ENCODE results near the gene PNKD.

PNKD gene

DNA sequence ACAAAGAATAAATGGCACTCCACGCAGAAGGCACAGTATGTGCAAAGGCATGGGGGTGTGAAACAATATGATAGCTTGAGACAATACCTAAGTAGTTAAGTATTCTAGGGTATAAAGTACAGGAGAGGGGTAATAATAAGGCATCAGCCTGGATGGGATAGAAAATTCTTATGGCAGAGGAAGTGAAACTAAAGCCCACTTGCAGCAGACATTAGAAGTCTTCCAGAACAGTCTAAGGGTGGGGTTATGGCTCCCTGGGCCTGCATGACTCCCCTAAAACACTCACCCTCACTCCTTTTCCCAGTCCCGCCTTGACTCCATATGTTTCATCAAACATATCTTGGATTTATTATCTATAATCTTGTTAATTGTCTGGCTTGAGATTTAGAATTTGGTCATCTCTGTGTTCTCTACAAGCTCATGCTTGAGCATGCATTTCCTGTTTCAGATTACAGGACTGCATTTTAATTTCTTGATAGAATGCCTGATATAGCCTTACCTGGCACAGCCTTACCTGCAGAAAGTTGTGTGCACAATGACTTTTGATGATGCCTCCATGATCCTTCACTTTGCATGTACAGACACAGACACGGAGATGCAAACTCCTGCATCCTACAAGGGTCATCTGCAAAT, 50.5 kb downstream of the PNKD start:
- DNase-seq: no peak

DNA sequence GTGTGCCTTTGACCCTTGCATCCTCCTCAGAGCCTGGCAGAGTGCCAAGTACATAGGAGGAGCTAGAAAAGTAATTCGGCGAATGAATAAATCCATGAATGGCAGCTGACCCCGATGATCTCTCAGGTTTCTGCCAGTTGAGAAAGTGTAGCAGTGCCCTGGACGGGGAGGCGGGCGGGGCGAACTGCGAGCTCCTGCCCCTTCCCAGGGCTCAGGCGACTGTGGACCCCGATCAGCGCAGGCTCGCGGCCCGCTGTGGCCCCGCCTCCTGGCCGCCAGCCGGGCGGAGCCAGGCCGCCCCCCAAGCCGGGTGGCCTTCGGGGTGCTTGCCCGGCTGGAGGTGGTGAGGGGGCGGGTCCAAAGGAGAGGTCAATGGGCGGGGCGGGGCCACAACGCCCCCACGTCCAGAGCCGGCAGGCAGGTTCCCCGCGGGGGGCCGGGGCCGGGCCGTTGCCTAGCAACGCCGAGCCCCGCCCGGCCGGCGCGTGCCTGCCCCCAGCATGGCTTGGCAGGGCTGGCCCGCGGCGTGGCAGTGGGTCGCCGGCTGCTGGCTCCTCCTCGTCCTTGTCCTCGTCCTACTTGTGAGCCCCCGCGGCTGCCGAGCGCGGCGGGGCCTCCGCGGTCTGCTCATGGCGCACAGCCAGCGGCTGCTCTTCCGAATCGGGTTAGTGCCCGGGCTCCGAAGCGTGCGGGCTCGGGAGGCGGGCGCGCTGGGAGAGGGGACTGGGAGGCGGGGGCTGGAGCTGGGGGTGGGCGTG, 52.6 kb downstream of the PNKD start:
- DNase-seq: peak; percentile 19 to 55 (median 46)

DNA sequence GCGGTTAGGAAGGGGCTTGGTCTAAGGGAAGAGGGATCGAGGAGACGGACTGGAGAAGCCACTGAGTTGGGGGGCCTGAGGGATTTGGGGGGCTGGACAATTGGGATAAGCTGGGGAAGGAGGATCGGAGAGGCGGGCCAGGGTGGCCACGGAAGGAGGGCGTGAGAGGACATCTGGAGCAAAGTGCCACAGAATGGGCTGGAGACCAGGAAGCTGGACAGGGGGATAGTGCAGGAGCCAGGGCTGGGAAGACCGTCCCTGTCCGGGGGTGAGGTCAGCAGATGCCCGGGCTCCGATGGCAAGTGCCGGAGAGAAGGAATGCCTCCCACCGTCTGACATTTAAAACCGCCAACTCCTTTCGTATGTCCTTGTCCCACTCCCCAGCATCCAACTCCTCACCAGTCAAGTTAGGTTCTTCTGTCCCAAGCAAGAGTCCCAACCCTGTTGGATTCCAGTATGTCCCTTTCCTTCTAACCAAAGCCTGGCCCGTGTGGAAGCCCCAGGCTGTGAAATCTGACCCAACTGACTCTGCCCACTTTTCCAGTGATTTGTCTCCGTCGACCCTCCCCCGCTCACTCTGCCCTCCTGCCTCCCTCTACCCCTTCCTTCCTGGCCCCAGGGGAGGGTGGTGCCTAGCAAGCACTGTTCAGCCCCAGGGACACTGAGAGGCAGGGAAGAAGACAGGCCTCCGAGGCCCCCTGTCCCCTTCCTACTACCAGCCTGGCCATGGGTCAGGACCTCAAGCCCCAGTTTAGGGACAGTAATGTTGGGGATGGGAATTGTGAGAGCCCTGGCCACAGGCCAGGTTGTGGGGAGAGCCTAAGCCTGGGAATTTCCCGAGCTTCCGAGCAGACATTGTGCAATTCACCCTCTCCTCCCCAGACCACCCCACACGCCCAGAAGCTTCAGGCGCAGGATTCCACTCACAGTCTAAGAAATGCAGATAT, 53.5 kb downstream of the PNKD start:
- DNase-seq: no peak

DNA sequence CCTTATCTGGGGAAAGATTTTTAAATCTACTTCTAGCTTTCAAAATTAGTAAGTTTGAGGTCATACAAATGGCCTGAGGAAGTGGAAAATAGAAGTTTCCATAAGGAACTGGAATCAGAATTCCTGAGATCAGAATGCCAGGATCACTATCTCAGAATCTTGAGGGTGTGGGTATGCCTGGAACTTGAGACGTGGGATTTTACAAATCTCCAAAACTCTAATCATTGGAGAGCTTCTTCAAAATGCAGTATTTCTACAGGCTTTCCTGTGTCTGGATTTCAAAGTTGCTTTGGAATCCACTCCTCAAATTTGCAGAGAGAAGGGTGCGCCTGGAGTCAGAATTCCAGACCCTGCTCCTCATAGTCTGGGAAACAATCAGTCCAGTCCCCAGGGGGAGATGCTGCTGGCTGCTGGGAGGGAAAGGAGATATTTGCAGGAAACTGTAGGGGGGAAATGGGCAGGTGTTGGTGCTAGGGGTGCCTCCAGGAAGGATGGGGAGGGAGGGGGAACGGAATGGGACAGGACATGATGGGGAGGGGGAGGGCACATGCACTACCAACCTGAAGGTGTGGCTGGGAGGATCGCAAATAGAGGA, 55.3 kb downstream of the PNKD start:
- no peak for DNase-seq

DNA sequence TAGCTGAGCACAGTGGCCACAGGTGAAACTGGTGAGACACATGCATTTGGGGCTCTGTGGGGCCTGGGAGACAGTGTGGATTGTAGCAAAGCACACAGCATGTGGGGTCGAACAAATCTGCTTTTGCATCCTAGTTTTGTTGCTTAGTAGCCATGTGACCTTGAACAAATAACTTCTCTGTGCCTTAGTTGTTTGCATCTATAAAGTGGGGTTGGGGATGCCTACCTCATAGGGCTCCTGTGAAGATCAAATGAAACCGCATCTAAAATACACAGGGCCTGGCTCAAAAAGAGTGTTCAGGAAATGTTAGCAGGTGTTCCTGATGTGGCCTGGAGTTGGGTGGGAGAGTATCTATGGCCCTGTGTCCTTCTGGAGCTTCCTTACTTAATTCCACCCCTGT, 56.0 kb downstream of the PNKD start:
- peak in 1 of 6 experiments; percentile 20 for DNase-seq

DNA sequence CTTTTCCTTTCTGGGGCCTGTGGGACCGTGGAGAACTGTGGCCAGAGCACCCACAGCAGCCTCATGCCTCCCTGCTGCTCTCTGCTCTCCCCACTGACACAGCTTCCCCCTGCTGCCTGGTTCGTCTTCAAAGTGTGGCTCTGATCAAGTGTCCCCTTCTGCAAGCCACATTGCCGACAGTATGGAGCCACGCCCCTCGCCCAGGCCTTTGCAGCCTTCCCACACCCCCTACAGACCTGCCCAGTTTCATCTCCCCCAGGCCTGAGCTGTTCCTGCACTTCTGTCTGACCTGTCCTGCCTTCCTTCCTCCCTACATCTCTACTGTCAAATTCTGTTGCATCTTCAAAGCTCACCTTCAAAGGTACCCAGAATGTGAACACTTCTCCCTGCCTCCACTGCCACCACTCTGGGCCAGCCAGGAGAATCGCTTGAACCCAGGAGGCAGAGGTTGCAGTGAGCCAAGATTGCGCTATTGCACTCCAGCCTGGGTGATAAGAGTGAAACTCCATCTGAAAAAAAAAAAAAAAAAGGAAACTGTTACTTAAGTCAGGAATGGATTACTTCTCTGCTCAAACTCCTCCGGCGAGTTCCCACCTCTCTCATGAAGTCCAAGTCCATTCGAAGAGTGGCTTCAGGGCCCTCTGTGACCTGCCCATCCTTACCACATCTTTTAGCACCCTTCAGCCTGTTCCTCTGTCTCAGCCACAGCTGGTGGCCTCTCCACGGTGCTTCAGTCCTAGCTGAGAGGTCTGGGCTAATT, 57.3 kb downstream of the PNKD start:
- DNase-seq: no peak

DNA sequence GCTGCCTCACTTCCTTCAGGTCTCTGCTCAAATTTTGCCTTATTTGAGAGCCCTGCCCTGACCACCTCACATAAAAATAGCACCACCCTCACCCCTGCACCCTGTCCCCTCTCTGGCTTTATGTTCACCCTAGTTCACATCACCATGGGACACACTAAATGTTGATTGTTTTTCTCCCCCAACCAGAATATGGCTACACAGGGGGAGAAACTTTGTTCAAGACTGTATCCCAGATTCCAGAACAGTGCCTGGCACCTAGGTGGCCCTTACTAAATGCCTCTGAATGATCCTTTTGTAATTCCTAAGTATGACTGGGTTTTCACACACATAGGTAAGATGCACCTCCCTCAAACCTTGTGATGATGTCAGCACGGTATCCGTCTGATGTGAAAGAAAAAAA, 58.0 kb downstream of the PNKD start:
- no peak for DNase-seq

DNA sequence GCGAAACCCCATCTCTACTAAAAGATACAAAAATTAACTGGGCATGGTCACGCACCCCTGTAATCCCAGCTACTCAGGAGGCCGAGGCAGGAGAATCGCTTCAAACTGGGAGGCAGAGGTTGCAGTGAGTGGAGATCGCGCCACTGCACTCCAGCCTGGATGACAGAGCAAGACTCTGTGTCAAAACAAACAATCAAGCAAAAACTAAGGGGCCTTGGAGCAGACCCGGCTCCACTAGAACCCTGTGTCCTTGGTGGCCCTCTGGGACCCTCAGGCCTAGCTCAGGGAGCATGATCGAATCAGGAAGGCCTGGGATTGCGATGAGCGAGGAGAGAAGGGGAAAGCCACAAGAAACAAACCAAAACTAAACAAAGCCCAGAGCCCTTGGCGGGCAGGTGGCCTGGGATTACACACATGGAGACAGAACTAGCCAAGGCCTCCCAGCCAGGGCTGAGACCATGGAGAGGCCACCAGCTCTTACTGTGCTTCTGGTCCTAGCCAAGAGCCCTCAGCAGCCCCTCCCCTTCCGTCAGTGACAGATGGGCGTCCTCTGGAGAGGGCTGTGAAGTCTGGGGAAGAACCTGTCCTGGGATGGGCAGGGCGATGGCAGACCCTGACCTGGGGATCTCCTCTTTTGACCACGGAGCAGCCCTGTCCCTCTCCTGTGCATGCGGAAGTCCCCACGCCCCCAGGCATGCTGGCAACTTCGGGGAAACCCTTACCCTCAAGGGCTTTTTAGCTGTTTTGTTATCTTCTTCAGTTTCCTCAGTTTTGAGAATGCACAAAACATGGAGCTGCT, 58.9 kb downstream of the PNKD start:
- DNase-seq: no peak

DNA sequence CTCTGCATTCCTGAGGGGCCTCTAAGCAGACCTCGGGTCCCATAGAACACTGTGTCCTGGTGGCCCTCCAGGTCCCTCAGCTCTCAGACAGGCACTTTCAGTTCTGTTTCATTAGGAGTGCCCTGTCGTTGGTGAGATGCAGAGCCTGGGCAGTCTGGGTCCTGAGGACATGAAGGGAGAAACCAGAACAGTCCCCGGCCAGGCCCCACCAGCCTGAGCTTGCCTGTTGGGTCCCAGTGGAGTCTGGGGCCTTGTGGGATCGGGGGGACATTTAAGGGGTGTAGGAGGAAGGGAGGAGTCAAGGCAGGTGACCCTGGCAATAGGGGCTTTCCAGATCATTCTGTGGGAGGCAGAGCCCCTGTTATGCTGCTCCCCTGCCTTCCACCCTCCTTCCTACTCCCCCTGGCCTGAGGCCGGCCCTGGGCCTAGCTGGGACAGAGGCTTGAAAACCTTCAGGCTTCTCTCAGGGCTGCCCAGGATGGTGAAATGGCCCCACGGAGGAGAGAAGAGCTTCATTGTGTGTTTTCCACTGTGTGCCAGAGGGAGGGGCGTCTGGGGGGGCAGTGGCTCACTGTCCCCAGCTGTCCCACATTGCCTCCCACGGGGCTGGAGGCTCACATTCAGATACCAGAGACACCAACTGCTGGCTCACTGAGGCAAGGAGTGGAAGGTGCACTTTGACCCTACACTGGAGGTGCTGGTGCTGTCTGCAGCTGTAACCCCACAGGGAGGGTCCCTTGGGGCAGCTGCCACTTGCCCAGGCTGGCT, 59.7 kb downstream of the PNKD start:
- no peak for DNase-seq

DNA sequence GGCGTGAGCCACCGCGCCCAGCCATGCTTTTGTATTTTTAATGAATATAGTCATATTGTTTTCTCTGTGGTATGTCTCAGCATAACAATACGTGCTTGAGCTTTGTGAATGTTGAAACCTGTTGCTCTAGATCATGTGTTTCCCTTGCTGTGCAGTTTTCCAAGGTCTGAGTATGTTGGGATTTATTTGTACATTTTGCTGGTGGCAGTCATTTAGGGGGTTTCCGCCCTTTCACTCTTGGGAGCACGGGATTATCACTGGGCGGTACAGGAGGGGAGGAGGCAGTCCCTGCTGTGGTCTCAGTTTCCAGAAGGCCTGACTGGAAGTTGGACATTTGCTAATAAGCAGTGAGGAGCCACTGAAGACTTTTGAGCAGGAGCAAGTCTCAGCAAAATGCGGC, 61.4 kb downstream of the PNKD start:
- DNase-seq: no peak

DNA sequence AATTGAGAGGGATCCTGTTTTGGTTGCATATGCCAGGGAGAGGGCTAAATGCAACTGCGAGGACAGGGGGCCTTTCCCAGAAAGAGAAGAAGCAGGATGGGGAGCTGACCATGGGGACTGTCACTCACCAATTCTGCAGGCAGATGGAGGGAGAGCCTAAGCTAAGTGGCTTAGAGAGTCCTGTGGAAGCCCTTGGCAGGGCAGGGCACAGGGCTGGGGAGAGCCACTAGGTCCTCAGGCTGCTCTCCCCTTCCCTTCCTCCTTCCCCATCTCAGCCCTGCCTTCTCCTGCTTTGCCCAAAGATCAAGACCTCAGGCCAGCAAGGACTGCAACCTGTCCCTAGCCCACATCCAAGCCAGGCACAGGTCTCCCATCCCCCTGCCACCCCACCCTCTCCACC, 62.0 kb downstream of the PNKD start:
- DNase-seq: no peak

DNA sequence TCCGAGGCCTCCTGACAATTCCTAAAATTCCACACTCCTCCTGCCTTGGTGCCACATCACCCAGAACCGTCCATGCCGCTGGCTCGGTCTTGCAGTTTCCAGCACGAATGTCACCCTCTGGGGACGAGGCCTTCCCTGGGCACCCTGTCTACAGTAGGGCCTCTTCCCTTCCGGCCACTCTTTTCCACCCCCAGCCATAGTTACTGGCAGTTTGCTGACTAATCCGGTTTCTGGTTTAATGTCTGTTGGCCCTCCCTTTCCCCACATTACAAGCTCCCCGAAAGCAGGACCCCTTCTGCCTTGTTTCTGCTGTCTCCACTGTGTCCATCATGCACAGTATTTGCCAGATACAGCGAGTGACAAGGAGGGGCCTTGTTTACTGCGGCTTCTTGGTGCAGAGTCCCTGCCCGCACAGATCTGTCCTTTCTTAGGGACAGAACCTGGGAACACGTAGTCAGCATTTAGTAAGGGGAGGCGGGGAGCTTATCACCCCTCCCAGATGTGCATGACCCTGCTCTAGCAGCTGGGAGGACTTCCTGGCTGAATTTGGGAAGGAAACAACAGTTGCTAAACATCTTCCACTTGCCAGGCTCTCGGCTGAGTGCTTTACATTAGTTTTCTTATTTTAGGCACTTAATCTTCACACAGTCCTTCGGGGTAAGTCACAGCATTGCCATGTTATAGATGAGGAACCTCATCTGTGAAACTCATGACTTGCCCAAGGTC, 62.8 kb downstream of the PNKD start:
- no peak for DNase-seq

DNA sequence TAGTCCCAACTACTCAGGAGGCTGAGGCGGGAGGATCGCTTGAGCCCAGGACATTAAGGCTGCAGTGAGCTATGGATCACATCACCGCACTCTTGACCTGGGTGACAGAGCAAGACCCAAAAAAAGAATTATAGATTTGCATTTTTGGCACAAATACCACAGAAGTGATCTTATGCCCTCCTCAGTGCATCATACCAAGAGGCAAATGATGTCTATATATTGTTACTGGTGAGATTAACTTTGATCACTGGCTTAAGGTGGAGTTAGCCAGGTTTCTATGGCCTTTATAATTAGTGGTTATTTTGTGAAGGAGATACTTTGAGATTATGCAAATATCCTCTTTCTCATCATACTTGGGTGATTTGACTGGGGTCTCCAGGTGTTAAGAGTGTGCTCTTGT, 64.2 kb downstream of the PNKD start:
- no peak for DNase-seq

DNA sequence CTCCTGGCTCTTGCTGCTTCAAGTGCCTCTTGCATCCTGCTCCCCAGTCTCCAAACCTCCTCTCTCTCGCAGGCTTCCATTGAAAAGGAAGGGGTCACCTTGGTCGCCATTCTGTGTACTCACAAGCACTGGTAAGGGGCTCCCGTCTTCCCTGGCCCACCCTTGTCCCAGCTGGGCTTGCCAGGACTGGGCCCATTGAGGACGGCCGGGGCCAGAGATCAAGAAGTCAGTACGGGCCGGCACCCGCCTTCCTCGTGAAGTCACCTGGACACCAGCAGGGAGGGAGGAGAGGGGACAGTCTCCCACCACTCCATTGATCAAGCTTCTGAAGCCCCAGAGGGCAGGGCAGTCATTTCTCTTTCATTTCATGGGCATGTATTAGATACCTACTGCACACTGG, 70.3 kb downstream of the PNKD start:
- DNase-seq: no peak

DNA sequence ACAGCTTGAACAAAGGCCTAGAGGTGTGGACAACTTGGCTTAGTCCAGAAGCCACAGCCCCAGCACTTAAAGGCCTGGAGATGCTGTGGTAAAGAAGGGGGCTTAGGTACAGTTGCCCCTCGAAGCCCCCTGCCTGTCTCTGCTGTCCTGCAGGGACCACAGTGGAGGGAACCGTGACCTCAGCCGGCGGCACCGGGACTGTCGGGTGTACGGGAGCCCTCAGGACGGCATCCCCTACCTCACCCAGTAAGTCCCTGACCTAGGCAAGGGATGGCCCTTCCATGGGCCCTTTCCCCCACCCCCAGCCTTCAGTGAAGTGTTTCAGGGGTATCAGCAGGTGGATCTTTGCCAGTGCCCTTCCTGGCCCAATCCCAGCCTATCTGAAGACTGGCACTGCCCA, 71.1 kb downstream of the PNKD start:
- DNase-seq: no peak

DNA sequence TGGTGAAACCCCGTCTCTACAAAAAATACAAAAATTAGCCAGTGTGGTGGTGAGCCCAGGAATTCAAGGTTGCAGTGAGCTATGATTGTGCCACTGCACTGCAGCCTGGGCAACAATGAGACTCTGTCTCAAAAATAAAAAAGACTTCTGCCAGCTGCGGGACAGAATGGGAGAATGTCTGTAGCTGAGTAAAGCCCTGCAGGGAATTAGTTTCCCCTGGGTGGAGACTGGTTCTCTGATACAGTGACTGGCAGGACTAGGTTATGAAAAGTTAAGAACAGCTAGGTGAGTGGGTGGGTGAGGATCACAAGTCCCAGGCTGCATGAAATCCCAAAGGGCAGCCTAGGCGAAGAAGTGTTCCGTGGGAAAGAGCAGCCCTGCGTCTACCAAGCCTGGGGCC, 72.5 kb downstream of the PNKD start:
- DNase-seq: no peak

DNA sequence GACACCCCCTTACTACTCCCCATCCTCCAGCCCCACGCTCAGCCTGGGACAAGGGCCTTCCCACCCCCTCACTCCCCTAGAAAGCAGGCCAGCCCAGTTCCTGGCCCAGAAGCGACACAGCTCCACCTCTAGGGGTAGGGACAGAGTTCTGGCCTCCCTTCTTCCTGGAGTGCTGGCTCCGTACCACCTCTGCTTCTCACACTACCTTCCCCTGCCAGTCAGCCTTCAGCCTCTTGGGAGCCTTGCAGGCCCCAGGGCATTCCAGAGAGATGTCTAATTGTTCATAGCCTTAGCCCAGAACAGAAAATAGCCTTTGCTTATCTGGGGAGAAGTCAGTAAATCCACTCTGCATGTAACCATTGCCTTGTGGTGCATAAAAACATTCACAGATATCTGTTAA, 73.3 kb downstream of the PNKD start:
- no peak for DNase-seq

DNA sequence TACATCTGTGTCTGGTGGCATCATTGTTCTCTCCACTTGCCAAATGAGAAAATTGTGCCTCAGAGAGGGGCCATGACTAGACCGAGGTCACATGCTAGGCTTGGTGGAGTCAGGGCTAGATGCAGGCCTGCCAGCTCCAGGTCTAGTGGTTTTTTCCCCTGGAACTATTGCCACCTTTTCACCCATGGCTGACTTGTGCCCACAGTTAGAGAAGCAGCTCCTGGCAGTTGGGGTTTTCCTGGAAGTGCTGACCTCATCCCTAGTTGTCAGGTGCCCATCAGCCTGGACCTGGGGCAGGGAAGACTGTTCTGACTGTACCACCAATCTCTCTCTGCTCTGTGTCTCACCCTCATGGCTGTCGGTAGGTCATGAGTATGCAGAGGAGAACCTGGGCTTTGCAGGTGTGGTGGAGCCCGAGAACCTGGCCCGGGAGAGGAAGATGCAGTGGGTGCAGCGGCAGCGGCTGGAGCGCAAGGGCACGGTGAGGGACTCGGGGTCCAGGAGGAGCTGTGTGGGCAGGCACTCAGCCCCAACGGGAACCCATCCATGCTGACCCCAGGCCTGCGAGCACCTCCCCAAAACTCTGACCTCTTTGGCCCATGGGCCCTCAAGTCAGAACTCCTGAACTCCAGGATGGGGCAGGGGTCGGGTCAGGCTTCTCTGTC, 73.9 kb downstream of the PNKD start:
- no peak for DNase-seq

DNA sequence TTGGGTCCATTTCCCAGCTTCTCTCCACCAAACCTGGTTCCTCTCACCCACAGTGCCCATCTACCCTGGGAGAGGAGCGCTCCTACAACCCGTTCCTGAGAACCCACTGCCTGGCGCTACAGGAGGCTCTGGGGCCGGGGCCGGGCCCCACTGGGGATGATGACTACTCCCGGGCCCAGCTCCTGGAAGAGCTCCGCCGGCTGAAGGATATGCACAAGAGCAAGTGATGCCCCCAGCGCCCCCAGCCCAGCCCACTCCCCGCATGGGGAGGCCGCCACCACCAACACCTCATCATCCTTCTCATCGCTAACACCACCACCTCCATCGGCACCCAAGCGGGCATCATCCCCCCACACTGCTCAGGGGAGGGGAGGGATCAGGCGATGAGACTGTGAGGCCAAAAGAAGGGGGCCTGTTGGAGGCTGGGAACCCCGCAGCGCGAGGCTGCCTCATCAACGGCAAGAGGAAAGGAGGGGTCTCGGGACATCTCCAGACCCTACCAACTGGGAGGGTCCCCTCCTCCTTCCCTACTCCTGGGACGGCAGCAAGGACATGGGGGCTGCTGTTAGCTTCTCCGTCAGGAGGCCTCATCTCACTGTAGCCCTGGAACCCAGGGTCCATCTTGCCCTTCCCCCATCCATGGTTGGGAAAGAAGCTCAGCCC, 74.6 kb downstream of the PNKD start:
- no peak for DNase-seq

Data from stimulated activated naive CD4-positive, alpha-beta T cell (primary cell).